ENCODE results near the gene PRRT1.
A peak's percentile ranks its signal among the peaks of the same experiment; 100 is the strongest.

The PRRT1 gene

GRCh38 chr6:32173051-32173727 lies 21.4 kb upstream of the PRRT1 start:
- no peak for DNase-seq

GRCh38 chr6:32171234-32171633 lies 19.5 kb upstream of the PRRT1 start:
- no peak for DNase-seq

DNA sequence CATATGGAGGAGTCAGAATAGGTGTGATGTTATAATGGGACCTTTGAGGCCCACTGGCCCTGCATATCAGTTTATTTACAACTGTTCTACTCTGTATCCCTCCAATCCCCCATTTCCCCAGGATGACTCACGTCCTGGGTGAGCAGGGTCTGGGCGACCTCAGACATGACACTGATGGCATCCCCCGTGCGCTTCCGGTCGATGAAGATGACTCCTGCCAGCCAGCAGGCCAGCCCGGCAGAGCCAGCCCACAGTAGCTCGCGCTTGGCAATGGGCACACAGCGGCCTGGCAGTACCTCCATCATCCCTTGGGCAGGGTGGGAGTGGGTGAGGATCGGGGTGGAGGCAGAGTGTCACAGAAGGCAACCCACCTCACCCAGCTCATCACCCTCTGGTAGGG lies 18.6 kb upstream of the PRRT1 start:
- no peak for DNase-seq

GRCh38 chr6:32168807-32169591 lies 17.3 kb upstream of the PRRT1 start:
- no peak for DNase-seq

- DNase-seq = no peak
Observed at GRCh38 chr6:32168350-32168749, 16.6 kb upstream of the PRRT1 start.

- DNase-seq = no peak
Observed at GRCh38 chr6:32167761-32168262, 16.1 kb upstream of the PRRT1 start.

- no peak for DNase-seq
Observed at GRCh38 chr6:32167154-32167760, 15.5 kb upstream of the PRRT1 start.

GRCh38 chr6:32166411-32167061 lies 14.8 kb upstream of the PRRT1 start:
- no peak for DNase-seq

DNA sequence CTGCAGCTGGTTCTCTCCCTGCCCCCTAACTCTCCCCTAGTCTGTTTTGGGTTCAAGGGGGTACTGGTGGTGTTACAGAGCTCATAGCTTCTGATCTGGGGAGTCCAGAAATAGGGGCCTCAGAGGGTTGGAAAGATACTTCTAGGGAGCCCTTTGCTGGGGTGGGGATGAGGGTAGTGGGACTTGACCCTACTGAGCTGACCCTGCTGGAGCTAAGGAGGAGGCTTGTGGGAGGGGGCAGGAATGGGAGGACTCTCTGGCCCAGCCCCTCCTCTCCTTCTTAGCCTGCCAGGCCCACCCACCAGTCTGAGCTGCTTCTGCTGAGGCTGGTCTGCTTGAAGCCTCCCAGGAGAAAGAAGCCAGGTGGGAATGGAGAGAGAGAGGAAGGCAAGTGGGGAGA lies 12.6 kb upstream of the PRRT1 start, which contains the start of gene EGFL8:
EGFL8 (plus strand) TSS at position 301 of the 400 bp plus-strand sequence. CDS start 1,571 bp downstream, outside the sequence.
- no peak for DNase-seq

GRCh38 chr6:32163559-32164258 lies 12.0 kb upstream of the PRRT1 start:
- DNase-seq = no peak

DNA sequence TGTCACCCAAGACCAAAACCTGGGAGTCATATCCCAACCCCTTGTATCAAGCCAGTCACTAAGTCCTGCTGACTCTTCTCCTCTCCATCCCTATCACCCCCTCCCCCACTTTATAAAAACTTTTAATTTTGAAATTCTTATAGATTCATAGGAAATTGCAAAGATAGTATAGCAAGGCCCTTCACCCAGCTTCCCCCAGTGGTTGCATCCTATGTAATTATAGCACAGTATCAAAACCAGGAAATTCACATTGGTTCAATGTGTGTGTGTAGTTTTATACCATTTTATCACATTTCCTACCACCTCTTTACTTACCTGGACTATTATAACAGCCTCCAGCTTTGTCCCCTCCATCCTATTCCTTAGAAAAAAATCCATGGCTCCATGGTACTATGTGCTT lies 6.3 kb upstream of the PRRT1 start:
- no peak for DNase-seq

DNA sequence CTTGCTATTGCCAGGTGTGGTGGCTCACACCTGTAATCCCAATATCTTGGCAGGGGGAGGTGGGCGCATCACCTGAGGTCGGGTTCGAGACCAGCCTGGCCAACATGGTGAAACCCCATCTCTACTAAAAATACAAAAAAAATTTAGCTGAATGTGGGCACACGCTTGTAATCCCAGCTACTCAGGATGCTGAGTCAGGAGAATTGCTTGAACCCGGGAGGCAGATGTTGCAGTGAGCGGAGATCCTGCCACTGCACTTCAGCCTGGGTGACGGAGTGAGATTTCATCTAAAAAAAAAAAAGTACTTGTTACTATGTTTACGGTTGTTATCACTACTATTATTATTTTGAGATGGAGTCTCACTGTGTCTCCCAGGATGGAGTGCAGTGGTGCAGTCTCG lies 5.2 kb upstream of the PRRT1 start:
- DNase-seq = no peak

DNA sequence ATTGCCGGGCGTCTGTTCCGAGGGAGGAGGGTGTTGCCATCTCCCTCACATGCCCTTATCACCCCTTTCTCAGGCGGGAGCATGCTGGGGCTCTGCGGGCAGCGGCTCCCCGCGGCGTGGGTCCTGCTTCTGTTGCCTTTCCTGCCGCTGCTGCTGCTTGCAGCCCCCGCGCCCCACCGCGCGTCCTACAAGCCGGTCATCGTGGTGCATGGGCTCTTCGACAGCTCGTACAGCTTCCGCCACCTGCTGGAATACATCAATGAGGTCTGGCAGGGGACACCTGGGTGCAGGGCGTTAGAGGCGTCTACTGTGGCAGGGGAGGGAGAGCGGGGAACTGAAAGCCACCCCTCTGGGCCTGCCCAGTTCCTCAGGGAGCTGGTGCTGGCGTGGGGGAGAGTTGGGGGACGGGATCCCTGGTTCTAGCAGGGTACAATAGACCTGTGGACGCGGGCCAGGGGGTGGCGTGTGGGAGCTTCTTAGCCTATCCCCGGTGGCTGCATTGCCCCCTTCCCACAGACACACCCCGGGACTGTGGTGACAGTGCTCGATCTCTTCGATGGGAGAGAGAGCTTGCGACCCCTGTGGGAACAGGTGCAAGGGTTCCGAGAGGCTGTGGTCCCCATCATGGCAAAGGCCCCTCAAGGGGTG lies 2.9 kb upstream of the PRRT1 start:
- DNase-seq = peak; percentile 74

GRCh38 chr6:32153564-32154513 lies 2.1 kb upstream of the PRRT1 start, which contains the start of gene PPT2:
TSS of gene PPT2 (plus strand) at chr6:32154141. CDS start at chr6:32154595, 454 bp downstream.
- DNase-seq = peak; percentile 89

- no peak for DNase-seq
Observed at GRCh38 chr6:32152769-32153563, 1.2 kb upstream of the PRRT1 start.

DNA sequence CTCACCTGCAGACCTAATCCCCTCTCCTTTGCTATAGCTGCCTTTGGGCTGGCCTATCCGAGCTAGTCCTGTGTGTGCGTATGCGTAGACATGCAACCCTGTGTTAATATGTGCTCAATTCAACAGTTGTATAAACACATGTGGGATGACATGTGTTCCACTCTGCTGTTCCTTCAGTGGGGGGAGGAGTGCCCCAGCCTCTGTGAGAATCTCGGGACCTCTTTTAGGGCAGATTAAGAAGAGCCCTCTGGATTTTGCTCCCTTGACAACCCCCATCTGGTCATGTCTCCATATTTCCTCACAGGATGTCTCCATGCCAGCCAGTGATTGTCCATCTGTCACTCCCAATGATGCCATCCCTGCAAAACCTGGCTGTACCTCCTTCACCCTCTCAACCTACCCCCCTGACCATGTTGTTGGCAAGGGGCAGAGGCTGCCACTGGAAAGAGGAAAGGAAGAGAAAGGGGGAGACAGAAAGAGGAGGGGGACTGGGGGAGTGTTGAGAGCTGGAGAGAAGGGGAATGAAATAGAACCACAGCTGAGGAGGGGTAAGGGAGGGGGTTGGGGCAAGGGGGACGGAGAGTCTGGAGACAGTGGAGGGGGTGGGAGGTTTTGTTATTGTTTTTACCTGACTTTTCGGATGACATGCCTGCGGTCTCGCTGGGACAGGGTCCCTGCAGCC lies 417 bp downstream of the PRRT1 start:
- DNase-seq = no peak

DNA sequence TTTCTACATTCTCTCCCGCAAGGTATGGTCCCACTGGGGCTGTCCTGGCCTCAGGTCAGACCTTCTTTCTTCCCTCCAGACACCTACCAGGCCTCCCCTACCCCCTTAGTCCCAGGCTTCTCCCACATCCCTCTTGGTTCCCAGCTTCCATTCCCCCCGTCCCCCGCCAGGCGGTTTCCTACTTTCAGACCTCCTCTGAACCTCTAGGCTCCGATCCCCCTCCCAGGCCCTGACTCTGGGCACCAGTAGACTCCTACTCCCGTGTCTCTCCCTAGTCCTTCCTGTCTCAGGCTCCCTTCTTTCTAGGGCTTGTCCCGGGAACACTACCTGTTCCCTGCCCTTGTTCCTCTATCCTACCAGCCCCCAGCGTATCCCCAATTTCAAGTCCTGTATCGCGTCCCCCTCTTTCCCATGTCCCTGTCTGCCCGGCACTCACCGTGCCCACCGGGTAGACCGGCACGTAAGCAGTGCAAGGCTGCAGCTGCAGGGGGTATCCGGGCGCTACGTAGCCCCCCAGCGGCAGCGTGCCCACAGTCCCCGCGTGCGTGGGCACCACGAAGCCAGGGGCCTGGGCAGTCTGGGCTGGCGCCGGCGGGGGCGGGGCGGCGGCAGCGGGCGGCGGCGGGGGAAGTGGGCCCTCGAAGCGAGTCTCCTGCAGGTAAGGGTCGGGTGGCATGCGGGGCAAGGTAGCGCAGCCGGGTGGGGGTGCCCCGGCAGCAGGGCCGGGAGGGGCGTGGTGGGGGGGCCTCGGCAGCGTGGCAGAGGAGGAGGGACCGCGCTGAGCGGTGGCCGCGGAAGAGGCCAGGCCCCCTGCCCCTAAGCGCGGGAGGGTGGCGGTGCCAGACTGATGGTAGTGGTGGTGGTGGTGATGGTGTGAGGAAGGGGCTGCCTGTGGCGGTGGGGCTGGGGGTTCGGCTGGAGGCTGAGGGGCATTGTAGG lies 1.5 kb downstream of the PRRT1 start:
- DNase-seq = no peak
